HepG2 (cell line): ENCODE data around the gene SLC25A43. TPM values are rescaled to one million over a fixed set of nuclear protein-coding genes. Genes with fewer than 3 reads are reported as not detected.

ENCODE experiments used
- ATAC-seq: fragments of 200-7000 bp; cut with Tn5 transposase; 3 replicates; pipeline ENCODE4 v1.9.1; 2020; ENCODE audit warnings: mild to moderate bottlenecking, moderate library complexity
- BruUV-seq: library from RNA; stranded (reverse); fragments of 400-500 nt; replicated peaks from 2 replicates; lab custom pipeline; 2021; lab: Mats Ljungman, UMichigan
- CTCF ChIA-PET: fragments of 300-600 bp; formaldehyde crosslinking; extraction: SDS; loops from one replicate; lab custom pipeline; 2021; ENCODE audit warnings: low total read pairs, inconsistent platforms, low intra/inter-chr PET ratio; lab: Yijun Ruan, JAX
- POLR2A ChIA-PET: fragments of 350-600 bp; sonication (Branson Sonifier 250); formaldehyde crosslinking; loops from one replicate; lab custom pipeline; 2020; ENCODE audit warnings: antibody characterized with exemption, inconsistent platforms; lab: Yijun Ruan, JAX
- DNase-seq: peaks from one replicate; pipeline ENCODE4 v3.0.0-alpha.2; 2015; ENCODE audit warnings: low spot score
- FAIRE-seq: peaks from 3 replicates; lab custom pipeline; 2011; peaks lifted over from hg19 to GRCh38; lab: Jason Lieb, UNC
- H2AFZ ChIP-seq: one replicate; pipeline ENCODE4 v1.6.1; 2011; ENCODE audit warnings: low read length, inconsistent platforms
- H3K27ac ChIP-seq: fragments of 300-600 bp; 3 replicates; pipeline ENCODE4 v1.8.0; 2011; ENCODE audit warnings: mixed run types, mild to moderate bottlenecking, mixed read lengths, low read length, inconsistent platforms; ENCODE audit not compliant: insufficient read depth; ENCODE audit errors: extremely low read length
- H3K27me3 ChIP-seq, 2 experiments: fragments of 200-600 bp in 1 of 2; 2 replicates in 1 of 2; 3 replicates in 1 of 2; pipeline versions ENCODE4 v1.6.0 to v1.8.0; 2011; ENCODE audit warnings: low read length in 2 of 2, mild to moderate bottlenecking in 2 of 2, moderate library complexity in 2 of 2, inconsistent platforms in 1 of 2; ENCODE audit not compliant: insufficient read depth in 2 of 2, control insufficient read depth in 1 of 2
- H3K36me3 ChIP-seq, 2 experiments: fragments of 200-600 bp in 1 of 2; replicated peaks in 1 of 2; 2 replicates in 1 of 2; 3 replicates in 1 of 2; pipeline versions ENCODE4 v1.5.1 to v1.8.0; 2011; ENCODE audit warnings: low read length in 2 of 2, inconsistent platforms in 1 of 2; ENCODE audit not compliant: insufficient read depth in 2 of 2, control insufficient read depth in 1 of 2
- H3K4me1 ChIP-seq: 2 replicates; pipeline ENCODE4 v1.5.1; 2012; ENCODE audit warnings: low read length, inconsistent platforms; ENCODE audit not compliant: insufficient read depth
- H3K4me2 ChIP-seq: 2 replicates; pipeline ENCODE4 v1.6.0; 2011; ENCODE audit warnings: low read depth, low read length, inconsistent platforms
- H3K4me3 ChIP-seq, 3 experiments: fragments of 200-600 bp in 1 of 3; sonication (generic), shearing (Covaris generic) in 1 of 3; replicated peaks in 1 of 3; 2 replicates each; pipeline ENCODE4 v1.5.1; 2011 to 2016; ENCODE audit warnings: low read length in 3 of 3, inconsistent platforms in 2 of 3, low read depth in 2 of 3, mild to moderate bottlenecking in 2 of 3, control low read depth in 1 of 3, mixed read lengths in 1 of 3; ENCODE audit not compliant: insufficient read depth in 1 of 3
- H3K79me2 ChIP-seq: one replicate; pipeline ENCODE4 v1.6.1; 2011; ENCODE audit warnings: low read length, inconsistent platforms; ENCODE audit not compliant: insufficient read depth
- H3K9ac ChIP-seq: 2 replicates; pipeline ENCODE4 v1.6.0; 2011; ENCODE audit warnings: mild to moderate bottlenecking, low read depth, low read length, inconsistent platforms; ENCODE audit not compliant: insufficient read depth
- H3K9me3 ChIP-seq: 2 replicates; pipeline ENCODE4 v1.5.1; 2012; ENCODE audit warnings: mild to moderate bottlenecking, low read length
- H4K20me1 ChIP-seq: 2 replicates; pipeline ENCODE4 v1.6.0; 2011; ENCODE audit warnings: inconsistent platforms, mild to moderate bottlenecking, low read length, moderate library complexity; ENCODE audit not compliant: insufficient read depth
- GABPB1 ChIP-seq: IDR thresholded peaks from 2 replicates; pipeline ENCODE4 v1.6.1; 2016; ENCODE audit warnings: mild to moderate bottlenecking, missing genetic modification reagents, moderate library complexity, missing compliant biosample characterization
- IKZF5 ChIP-seq: IDR thresholded peaks from 2 replicates; pipeline ENCODE4 v1.6.1; 2018; ENCODE audit warnings: missing genetic modification reagents, mild to moderate bottlenecking, missing compliant biosample characterization
- NFAT5 ChIP-seq: sonication (generic); formaldehyde crosslinking; IDR thresholded peaks from 2 replicates; pipeline ENCODE4 v1.4.0; 2020; ENCODE audit warnings: missing genetic modification reagents
- ZNF280D ChIP-seq: sonication (generic); formaldehyde crosslinking; IDR thresholded peaks from 2 replicates; pipeline ENCODE4 v1.5.1; 2020; ENCODE audit warnings: mild to moderate bottlenecking, missing genetic modification reagents
- ZNF790 ChIP-seq: sonication (generic); formaldehyde crosslinking; IDR thresholded peaks from 2 replicates; pipeline ENCODE4 v1.8.0; 2022; ENCODE audit warnings: missing genetic modification reagents, mild to moderate bottlenecking, borderline replicate concordance
- WGBS: methylation state at CpG from one replicate; pipeline ENCODE4 v1.1.6; 2017; ENCODE audit warnings: low lambda C conversion rate; 5-methylcytosine and 5-hydroxymethylcytosine counted together
- in situ Hi-C: cut with HindIII; loops from 2 replicates; pipeline ENCODE4 v1.10.0; 2017; ENCODE audit warnings: low pct_unique_long_range_greater_than_20kb; ENCODE audit not compliant: extremely low pct_ligation_motif_present
- intact Hi-C: fragments of 100-400 bp; cut with micrococcal nuclease; formaldehyde crosslinking; loops from one replicate; pipeline ENCODE4 v1.10.0; 2022; ENCODE audit not compliant: unreplicated experiment
- polyA plus RNA-seq, 8 experiments: library from polyadenylated mRNA; depleted of rRNA in 3 of 8; stranded (reverse) in 7 of 8; unstranded in 1 of 8; fragments of >200 nt; fragmentation: Illumina TruSeq in 4 of 8; extraction: Trizol in 4 of 8; gene quantifications; 2 replicates each; pipeline versions ENCODE4 v1.2.1 to v1.2.3, GENCODE V29; 2011 to 2016; ENCODE audit warnings: low read depth in 4 of 8, missing spikeins in 1 of 8, mixed read lengths in 1 of 8; ENCODE audit not compliant: insufficient read depth in 1 of 8
- total RNA-seq, 5 experiments: library from RNA; depleted of rRNA; stranded (reverse); fragments of >200 nt; fragmentation: Illumina TruSeq; extraction: Trizol; gene quantifications; 2 replicates each; pipeline ENCODE4 v1.2.3, GENCODE V29; 2016; ENCODE audit warnings: low read depth in 1 of 5

The SLC25A43 gene
- total and polyA plus RNA-seq, 2 of the 13 experiments (the other 11 are each of a cell fraction or from before 2014, with no cell fraction given) = 5.8 to 13.2 TPM

GRCh38 chrX:119497185-119497584 is 98.0 kb downstream of the SLC25A43 start:
- no peak for FAIRE-seq
- H3K4me2 ChIP-seq = no peak overlapping the region
- no peak for ATAC-seq
- intact Hi-C loops = no loop called here
- no peaks in the 10 kb centered on the region for H3K36me3 ChIP-seq
- H3K27ac ChIP-seq = no peak overlapping the region
- H3K4me1 ChIP-seq = peaks cover 54% of the 10 kb centered on the region
- no peak overlapping the region for H3K4me3 ChIP-seq
- ChIA-PET POLR2A (interaction anchor here (2.4 kb wide), 1 partner anchor 10 kb away, joined by 27 read pairs; no protein-coding TSS in a partner anchor), CTCF (no interaction called here)
- no peak overlapping the region for H2AFZ ChIP-seq
- H3K9ac ChIP-seq = no peak overlapping the region
- in situ Hi-C loops = no loop called here
- WGBS = 60% methylated on average over 1 of the region's 1 CpG
- H3K79me2 ChIP-seq = no peaks in the 10 kb centered on the region
- DNase-seq = no peak
- BruUV-seq = no TSS peak
- H3K27me3 ChIP-seq = no peaks in the 10 kb centered on the region
- no peaks in the 10 kb centered on the region for H4K20me1 ChIP-seq
- TF ChIP-seq IKZF5 (CRISPR knock-in tag) (no peak), GABPB1 (CRISPR knock-in tag) (no peak)
- H3K9me3 ChIP-seq = no peaks in the 10 kb centered on the region

GRCh38 chrX:119500061-119500800 is 101.1 kb downstream of the SLC25A43 start:
- DNase-seq = no peak
- FAIRE-seq = no peak
- Histone ChIP-seq H3K4me2 (no peak overlapping the region), H3K9ac (no peak overlapping the region), H3K36me3 (no peaks in the 10 kb centered on the region), H3K4me1 (peaks cover 68% of the 10 kb centered on the region), H3K4me3 (no peak overlapping the region), H3K9me3 (no peaks in the 10 kb centered on the region), H4K20me1 (no peaks in the 10 kb centered on the region), H2AFZ (no peak overlapping the region), H3K27ac (no peak overlapping the region), H3K79me2 (no peaks in the 10 kb centered on the region), H3K27me3 (no peaks in the 10 kb centered on the region)
- CTCF ChIA-PET = no interaction called here
- no peak for ATAC-seq
- in situ Hi-C loops (loop anchor here (25.0 kb wide), 1 partner anchor 237 kb away; no protein-coding TSS in a partner anchor), intact Hi-C loops (no loop called here)
- POLR2A ChIA-PET = no interaction called here
- no TSS peak for BruUV-seq
- WGBS = 96% methylated on average over 13 of the region's 13 CpGs
- TF ChIP-seq ZNF280D (CRISPR knock-in tag) (no peak), ZNF790 (CRISPR knock-in tag) (no peak), GABPB1 (CRISPR knock-in tag) (no peak), NFAT5 (CRISPR knock-in tag) (no peak)
